GM18520 (cell line): Measurements from ENCODE around the gene TSPAN18.

Source experiments
- ATAC-seq: cut with Tn5 transposase; IDR thresholded peaks from one replicate; pipeline ENCODE4 v1.9.1; 2021; ENCODE audit not compliant: unreplicated experiment

TSPAN18 gene

GRCh38 chr11:44792171-44792570 lies 65.4 kb downstream of the TSPAN18 start:
- ATAC-seq: no peak

- no peak for ATAC-seq
Measured at GRCh38 chr11:44793350-44794090, 66.8 kb downstream of the TSPAN18 start.

GRCh38 chr11:44795803-44796535 lies 69.2 kb downstream of the TSPAN18 start:
- ATAC-seq: no peak

- no peak for ATAC-seq
Measured at GRCh38 chr11:44797051-44797450, 70.3 kb downstream of the TSPAN18 start.

- no peak for ATAC-seq
Measured at GRCh38 chr11:44797886-44798606, 71.3 kb downstream of the TSPAN18 start.

- ATAC-seq: no peak
Measured at GRCh38 chr11:44798607-44798972, 71.8 kb downstream of the TSPAN18 start.

- ATAC-seq: no peak
Measured at GRCh38 chr11:44799012-44799411, 72.2 kb downstream of the TSPAN18 start.

- ATAC-seq: no peak
Measured at GRCh38 chr11:44802347-44802746, 75.6 kb downstream of the TSPAN18 start.

GRCh38 chr11:44803009-44803408 lies 76.2 kb downstream of the TSPAN18 start:
- no peak for ATAC-seq

GRCh38 chr11:44804449-44805437 lies 78.0 kb downstream of the TSPAN18 start:
- no peak for ATAC-seq

- ATAC-seq: no peak
Measured at GRCh38 chr11:44805596-44805995, 78.8 kb downstream of the TSPAN18 start.

GRCh38 chr11:44808053-44808753 lies 81.4 kb downstream of the TSPAN18 start:
- no peak for ATAC-seq

GRCh38 chr11:44809283-44809682 lies 82.5 kb downstream of the TSPAN18 start:
- no peak for ATAC-seq

- no peak for ATAC-seq
Measured at GRCh38 chr11:44811841-44812448, 85.2 kb downstream of the TSPAN18 start.

- no peak for ATAC-seq
Measured at GRCh38 chr11:44812971-44813370, 86.2 kb downstream of the TSPAN18 start.

GRCh38 chr11:44813401-44813800 lies 86.6 kb downstream of the TSPAN18 start:
- no peak for ATAC-seq

GRCh38 chr11:44814881-44815592 lies 88.3 kb downstream of the TSPAN18 start:
- ATAC-seq: no peak

- ATAC-seq: no peak
Measured at GRCh38 chr11:44815917-44816456, 89.2 kb downstream of the TSPAN18 start.

- no peak for ATAC-seq
Measured at GRCh38 chr11:44816761-44817160, 90.0 kb downstream of the TSPAN18 start.
